Ishikawa (cell line): ENCODE measurements around the gene RAF1.

Experiments
- CEBPB ChIP-seq: IDR thresholded peaks from 2 replicates; pipeline ENCODE4 v1.6.1; 2012
- CREB1 ChIP-seq: IDR thresholded peaks from 2 replicates; pipeline ENCODE4 v1.6.1; 2012; ENCODE audit warnings: low read depth
- EGR1 ChIP-seq: IDR thresholded peaks from 2 replicates; pipeline ENCODE4 v1.6.1; 2012
- EP300 ChIP-seq: IDR thresholded peaks from 2 replicates; pipeline ENCODE4 v1.6.1; 2012; ENCODE audit warnings: borderline replicate concordance
- FOXM1 ChIP-seq: IDR thresholded peaks from 2 replicates; pipeline ENCODE4 v1.6.1; 2012; ENCODE audit warnings: low read depth, borderline replicate concordance
- NFIC ChIP-seq: IDR thresholded peaks from 2 replicates; pipeline ENCODE4 v1.6.1; 2012
- RAD21 ChIP-seq: IDR thresholded peaks from 2 replicates; pipeline ENCODE4 v1.6.1; 2012; ENCODE audit warnings: low read depth
- REST ChIP-seq: IDR thresholded peaks from 2 replicates; pipeline ENCODE4 v1.6.1; 2012; ENCODE audit warnings: low read depth, mild to moderate bottlenecking
- TAF1 ChIP-seq: IDR thresholded peaks from 2 replicates; pipeline ENCODE4 v1.6.1; 2012; ENCODE audit warnings: low read depth, mild to moderate bottlenecking
- TCF12 ChIP-seq: IDR thresholded peaks from 2 replicates; pipeline ENCODE4 v1.6.1; 2012; ENCODE audit warnings: low read depth
- TEAD4 ChIP-seq: IDR thresholded peaks from 2 replicates; pipeline ENCODE4 v1.6.1; 2012
- YY1 ChIP-seq: IDR thresholded peaks from 2 replicates; pipeline ENCODE4 v1.6.1; 2012; ENCODE audit warnings: low read depth
- ZBTB7A ChIP-seq: IDR thresholded peaks from 2 replicates; pipeline ENCODE4 v1.6.1; 2012; ENCODE audit warnings: low read depth
- TF ChIP-seq, protein P1 (sequence below): IDR thresholded peaks from 2 replicates; pipeline ENCODE4 v1.6.1; 2012
- TF ChIP-seq, protein P2 (sequence below): IDR thresholded peaks from 2 replicates; pipeline ENCODE4 v1.6.1; 2012

Gene RAF1

GRCh38 chr3:12681943-12682390 lies 18.1 kb upstream of the RAF1 start:
- TF ChIP-seq NFIC (no peak), TAF1 (no peak), RAD21 (no peak)
- TF ChIP-seq, protein P1, sequence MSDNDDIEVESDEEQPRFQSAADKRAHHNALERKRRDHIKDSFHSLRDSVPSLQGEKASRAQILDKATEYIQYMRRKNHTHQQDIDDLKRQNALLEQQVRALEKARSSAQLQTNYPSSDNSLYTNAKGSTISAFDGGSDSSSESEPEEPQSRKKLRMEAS, result no peak

DNA sequence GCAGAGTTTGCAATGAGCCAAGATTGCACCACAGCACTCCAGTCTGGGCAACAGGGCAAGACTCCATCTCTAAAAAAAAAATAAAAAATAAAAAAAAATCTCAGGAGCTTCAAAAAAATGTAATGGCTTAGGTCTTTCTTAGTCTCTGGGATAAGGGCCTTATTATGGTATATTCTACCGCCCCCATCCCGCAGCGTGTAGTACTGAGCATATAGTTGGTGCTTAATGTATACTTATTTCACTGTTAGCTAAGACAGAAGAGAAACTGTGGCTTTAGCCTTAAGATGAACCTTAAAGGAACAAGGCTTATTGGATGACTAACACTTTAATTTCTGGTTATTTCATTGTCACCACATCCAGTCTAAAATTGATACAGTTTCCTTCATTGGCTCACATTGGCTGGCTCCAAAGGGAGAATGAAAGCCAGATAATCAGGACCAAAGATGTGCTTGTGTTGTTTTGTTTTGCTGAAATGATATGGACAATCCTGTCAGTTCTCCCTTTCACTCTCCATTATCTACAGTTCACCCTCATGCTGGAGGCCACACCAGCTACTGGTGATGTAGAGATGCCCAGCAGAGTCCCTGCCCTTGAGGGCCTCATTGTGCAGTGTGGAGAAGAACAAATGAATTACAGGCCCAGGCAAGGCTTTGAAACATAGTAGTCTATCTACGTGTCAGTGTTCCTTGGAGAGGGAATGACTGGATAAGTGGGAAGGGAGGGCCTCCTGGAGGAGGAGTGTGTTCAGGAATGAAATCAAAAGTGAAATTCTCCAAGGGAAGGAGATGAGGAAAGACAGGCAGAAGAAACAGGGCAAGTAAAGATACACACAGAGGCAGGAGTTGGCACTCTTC lies 17.4 kb upstream of the RAF1 start:
- TF ChIP-seq ZBTB7A (no peak), REST (no peak), EP300 (no peak), YY1 (no peak), RAD21 (no peak), TCF12 (no peak), CREB1 (no peak), FOXM1 (no peak), CEBPB (no peak), TEAD4 (no peak), TAF1 (no peak), NFIC (no peak)
- TF ChIP-seq, protein P2, sequence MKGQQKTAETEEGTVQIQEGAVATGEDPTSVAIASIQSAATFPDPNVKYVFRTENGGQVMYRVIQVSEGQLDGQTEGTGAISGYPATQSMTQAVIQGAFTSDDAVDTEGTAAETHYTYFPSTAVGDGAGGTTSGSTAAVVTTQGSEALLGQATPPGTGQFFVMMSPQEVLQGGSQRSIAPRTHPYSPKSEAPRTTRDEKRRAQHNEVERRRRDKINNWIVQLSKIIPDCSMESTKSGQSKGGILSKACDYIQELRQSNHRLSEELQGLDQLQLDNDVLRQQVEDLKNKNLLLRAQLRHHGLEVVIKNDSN, result no peak
- TF ChIP-seq, protein P1, result no peak

DNA sequence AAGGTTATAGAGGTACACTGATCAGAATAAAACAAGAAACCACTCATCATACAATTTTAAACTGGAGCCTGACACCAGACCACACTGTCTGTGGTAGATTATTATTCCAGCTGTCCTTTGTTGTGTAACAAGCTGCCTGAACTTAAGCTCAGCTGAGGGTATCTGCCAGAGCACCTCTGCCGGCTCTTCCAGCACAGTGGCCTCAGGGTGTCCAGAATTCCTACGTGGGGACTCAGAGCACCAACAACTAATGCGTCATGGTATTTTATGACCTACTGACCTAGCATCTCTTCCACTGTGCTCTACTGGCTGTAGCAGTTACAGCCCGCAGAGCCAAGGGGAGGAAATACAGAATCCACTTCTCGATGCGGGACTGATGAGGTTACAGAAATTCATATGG lies 15.6 kb upstream of the RAF1 start:
- TF ChIP-seq CREB1, result no peak

GRCh38 chr3:12677616-12678015 lies 13.7 kb upstream of the RAF1 start:
- TF ChIP-seq FOXM1, result no peak
- no peak for TF ChIP-seq ZBTB7A
- no peak for TF ChIP-seq RAD21
- no peak for TF ChIP-seq EP300
- TF ChIP-seq YY1, result no peak
- TF ChIP-seq CEBPB, result no peak
- no peak for TF ChIP-seq EGR1
- TF ChIP-seq, protein P2, result no peak
- TF ChIP-seq, protein P1, result no peak
- no peak for TF ChIP-seq REST

GRCh38 chr3:12675115-12675810 lies 11.3 kb upstream of the RAF1 start:
- TF ChIP-seq FOXM1, result no peak
- no peak for TF ChIP-seq YY1
- no peak for TF ChIP-seq EP300
- no peak for TF ChIP-seq NFIC
- TF ChIP-seq TEAD4, result no peak
- TF ChIP-seq, protein P2, result no peak
- TF ChIP-seq REST, result no peak
- no peak for TF ChIP-seq ZBTB7A
- no peak for TF ChIP-seq CREB1
- TF ChIP-seq CEBPB, result no peak
- TF ChIP-seq TCF12, result no peak
- TF ChIP-seq TAF1, result no peak
- TF ChIP-seq, protein P1, result no peak
- no peak for TF ChIP-seq EGR1
